OCI-LY1 (cell line): ENCODE results near the gene PARN.

Experiments
- CTCF ChIP-seq: fragments of 200-600 bp; sonication (generic), shearing (Covaris generic); IDR thresholded peaks from 2 replicates; pipeline ENCODE4 v1.5.1; 2017; ENCODE audit warnings: mild to moderate bottlenecking, antibody characterized with exemption, low read length, moderate library complexity, mixed read lengths
- EZH2 ChIP-seq: fragments of 200-600 bp; sonication (generic), shearing (Covaris generic); IDR thresholded peaks from 2 replicates; pipeline ENCODE4 v1.8.0; 2017; ENCODE audit warnings: borderline replicate concordance, mixed run types, mild to moderate bottlenecking, antibody characterized with exemption, low read length, moderate library complexity, mixed read lengths

GRCh38 chr16:14530046-14530445, 100.0 kb downstream of the PARN start:
- no peak for TF ChIP-seq EZH2
- TF ChIP-seq CTCF = no peak
